ENCODE results near the gene TFPT. TPM values are rescaled to one million over a fixed set of nuclear protein-coding genes. Genes with fewer than 3 reads are reported as not detected.

TFPT gene
- total and polyA plus RNA-seq, 2 donors (not counting 3 experiments of a cell fraction or from before 2014, with no cell fraction given), result 28.3 to 32.1 TPM

DNA sequence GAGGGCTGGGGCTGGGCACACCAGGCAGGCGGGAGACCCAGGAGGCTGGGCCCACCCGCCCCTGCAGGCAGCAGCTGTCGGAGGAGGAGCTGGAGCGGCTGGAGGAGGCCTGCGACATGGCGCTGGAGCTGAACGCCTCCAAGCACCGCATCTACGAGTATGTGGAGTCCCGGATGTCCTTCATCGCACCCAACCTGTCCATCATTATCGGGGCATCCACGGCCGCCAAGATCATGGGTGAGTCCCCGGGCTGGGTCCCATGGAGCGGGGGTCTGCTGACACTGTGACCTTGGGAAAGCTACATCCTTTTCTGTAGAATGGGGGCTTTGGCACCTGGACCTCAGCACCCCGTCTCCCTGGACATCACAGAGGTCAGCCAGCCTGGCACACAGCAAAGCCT, 8.2 kb upstream of the TFPT start:
- dilution Hi-C loops (cut with MboI; ENCODE audit: extremely low pct_ligation_motif_present, low sequenced_read_pairs) (no loop called here), intact Hi-C loops (cut with micrococcal nuclease) (no loop called here)
- no peaks in the 10 kb centered on the region for H3K9me3 ChIP-seq (replicated peaks; ENCODE audit: control insufficient read depth, insufficient read depth, low read length)
- H2AFZ ChIP-seq (ENCODE audit: low read depth, low read length), result no peak overlapping the region
- no TSS peak for BruUV-seq (replicated peaks)
- H3K9ac ChIP-seq (replicated peaks; ENCODE audit: extremely low read depth, insufficient read depth, low read length), result no peak overlapping the region
- H3K36me3 ChIP-seq (ENCODE audit: control insufficient read depth in 2 of 2, extremely low read depth in 1 of 2, insufficient read depth in 2 of 2, low read length in 2 of 2), result peaks cover 9 to 54% of the 10 kb centered on the region in 2 experiments
- H3K79me2 ChIP-seq (ENCODE audit: control insufficient read depth, insufficient read depth, low read length), result no peaks in the 10 kb centered on the region
- DNase-seq (ENCODE audit: low read depth, low spot score) (no peak), FAIRE-seq (no peak)
- H3K4me1 ChIP-seq (ENCODE audit: control insufficient read depth, extremely low read depth, insufficient read depth, low read length), result no peaks in the 10 kb centered on the region
- H3K27me3 ChIP-seq (ENCODE audit: control insufficient read depth in 2 of 2, insufficient read depth in 2 of 2, low read length in 2 of 2), result no peaks in the 10 kb centered on the region
- no peak overlapping the region for H3K4me3 ChIP-seq (replicated peaks in 1 of 3; ENCODE audit: insufficient read depth in 1 of 3, low read depth in 1 of 3, low read length in 3 of 3)
- POLR2A ChIA-PET, result interaction anchor here (1.0 kb wide), 2 partner anchors 8 to 13 kb away, joined by 4 to 5 read pairs; partner anchors contain the start of genes PRPF31 and TFPT
- CTCF ChIA-PET, result interaction anchor here (0.7 kb wide), 1 partner anchor 9 kb away, joined by 3 read pairs; the partner anchor contains the start of genes PRPF31 and TFPT
- no peaks in the 10 kb centered on the region for H4K20me1 ChIP-seq (replicated peaks; ENCODE audit: control insufficient read depth, extremely low read depth, insufficient read depth, low read length)
- H3K27ac ChIP-seq (ENCODE audit: insufficient read depth, low read depth, low read length), result no peak overlapping the region
- H3K4me2 ChIP-seq (ENCODE audit: insufficient read depth, low read length), result no peak overlapping the region
- H3K9me1 ChIP-seq (replicated peaks; ENCODE audit: control insufficient read depth, extremely low read depth, insufficient read depth, low read length), result no peaks in the 10 kb centered on the region
- TF ChIP-seq JUN (IDR thresholded peaks at IDR 0.05; ENCODE audit: borderline replicate concordance, insufficient read depth, insufficient read length, low read depth), result no peak
- TF ChIP-seq, protein P1, sequence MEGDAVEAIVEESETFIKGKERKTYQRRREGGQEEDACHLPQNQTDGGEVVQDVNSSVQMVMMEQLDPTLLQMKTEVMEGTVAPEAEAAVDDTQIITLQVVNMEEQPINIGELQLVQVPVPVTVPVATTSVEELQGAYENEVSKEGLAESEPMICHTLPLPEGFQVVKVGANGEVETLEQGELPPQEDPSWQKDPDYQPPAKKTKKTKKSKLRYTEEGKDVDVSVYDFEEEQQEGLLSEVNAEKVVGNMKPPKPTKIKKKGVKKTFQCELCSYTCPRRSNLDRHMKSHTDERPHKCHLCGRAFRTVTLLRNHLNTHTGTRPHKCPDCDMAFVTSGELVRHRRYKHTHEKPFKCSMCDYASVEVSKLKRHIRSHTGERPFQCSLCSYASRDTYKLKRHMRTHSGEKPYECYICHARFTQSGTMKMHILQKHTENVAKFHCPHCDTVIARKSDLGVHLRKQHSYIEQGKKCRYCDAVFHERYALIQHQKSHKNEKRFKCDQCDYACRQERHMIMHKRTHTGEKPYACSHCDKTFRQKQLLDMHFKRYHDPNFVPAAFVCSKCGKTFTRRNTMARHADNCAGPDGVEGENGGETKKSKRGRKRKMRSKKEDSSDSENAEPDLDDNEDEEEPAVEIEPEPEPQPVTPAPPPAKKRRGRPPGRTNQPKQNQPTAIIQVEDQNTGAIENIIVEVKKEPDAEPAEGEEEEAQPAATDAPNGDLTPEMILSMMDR (IDR thresholded peaks at IDR 0.05; ENCODE audit: extremely low read depth in 1 of 2, insufficient read depth in 1 of 2, low read depth in 1 of 2, low read length in 2 of 2), result no peak

DNA sequence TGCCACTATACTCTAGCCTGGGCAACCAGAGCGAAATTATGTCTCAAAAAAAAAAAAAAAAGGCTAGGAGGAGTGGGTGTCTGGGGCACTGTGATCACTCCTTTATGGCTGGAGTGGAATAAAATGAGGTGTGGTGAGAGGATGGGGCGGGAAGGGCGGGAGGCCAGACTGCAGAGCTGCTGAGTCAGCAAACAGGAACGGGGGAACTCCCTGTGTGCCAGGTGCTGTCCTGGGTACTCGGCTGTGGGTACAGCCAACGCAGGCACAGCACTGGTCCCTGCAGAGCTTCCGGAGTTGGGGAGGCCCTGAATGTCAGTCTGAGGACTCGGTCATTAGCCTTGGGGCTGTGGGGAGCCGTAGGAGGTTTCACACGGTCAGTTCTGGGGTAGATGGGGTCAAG, 5.8 kb upstream of the TFPT start:
- H3K36me3 ChIP-seq (ENCODE audit: control insufficient read depth in 2 of 2, extremely low read depth in 1 of 2, insufficient read depth in 2 of 2, low read length in 2 of 2), result peaks cover 12 to 53% of the 10 kb centered on the region in 2 experiments
- dilution Hi-C loops (cut with MboI; ENCODE audit: extremely low pct_ligation_motif_present, low sequenced_read_pairs), result no loop called here
- BruUV-seq (replicated peaks), result no TSS peak

More for the DNA sequence above, 5.8 kb upstream of the TFPT start:
- Histone ChIP-seq H3K4me2 (ENCODE audit: insufficient read depth, low read length) (no peak overlapping the region), H3K27ac (ENCODE audit: insufficient read depth, low read depth, low read length) (no peak overlapping the region), H3K79me2 (ENCODE audit: control insufficient read depth, insufficient read depth, low read length) (peaks cover 11% of the 10 kb centered on the region), H3K9me1 (replicated peaks; ENCODE audit: control insufficient read depth, extremely low read depth, insufficient read depth, low read length) (no peaks in the 10 kb centered on the region), H2AFZ (ENCODE audit: low read depth, low read length) (no peak overlapping the region), H3K4me1 (ENCODE audit: control insufficient read depth, extremely low read depth, insufficient read depth, low read length) (peaks cover 3% of the 10 kb centered on the region), H3K4me3 (replicated peaks in 1 of 3; ENCODE audit: insufficient read depth in 1 of 3, low read depth in 1 of 3, low read length in 3 of 3) (no peak overlapping the region), H3K9me3 (replicated peaks; ENCODE audit: control insufficient read depth, insufficient read depth, low read length) (no peaks in the 10 kb centered on the region), H4K20me1 (replicated peaks; ENCODE audit: control insufficient read depth, extremely low read depth, insufficient read depth, low read length) (no peaks in the 10 kb centered on the region), H3K27me3 (ENCODE audit: control insufficient read depth in 2 of 2, insufficient read depth in 2 of 2, low read length in 2 of 2) (no peaks in the 10 kb centered on the region), H3K9ac (replicated peaks; ENCODE audit: extremely low read depth, insufficient read depth, low read length) (no peak overlapping the region)
- TF ChIP-seq FOS (IDR thresholded peaks at IDR 0.05; ENCODE audit: borderline replicate concordance, insufficient read depth, low read length), result no peak
- TF ChIP-seq MYC (IDR thresholded peaks at IDR 0.05; ENCODE audit: low read depth, low read length), result no peak
- TF ChIP-seq JUN (IDR thresholded peaks at IDR 0.05; ENCODE audit: borderline replicate concordance, insufficient read depth, insufficient read length, low read depth), result no peak
- TF ChIP-seq, protein P1 (IDR thresholded peaks at IDR 0.05; ENCODE audit: extremely low read depth in 1 of 2, insufficient read depth in 1 of 2, low read depth in 1 of 2, low read length in 2 of 2), result no peak
- TF ChIP-seq EZH2 (IDR thresholded peaks at IDR 0.05; ENCODE audit: borderline replicate concordance, low read depth, low read length, severe bottlenecking), result no peak
- no peak for TF ChIP-seq POLR2AphosphoS5 (IDR thresholded peaks at IDR 0.05; ENCODE audit: insufficient read depth, low read depth, low read length)
- TF ChIP-seq POLR2A (IDR thresholded peaks at IDR 0.05; ENCODE audit: low read depth, low read length), result no peak
- TF ChIP-seq, protein P2, sequence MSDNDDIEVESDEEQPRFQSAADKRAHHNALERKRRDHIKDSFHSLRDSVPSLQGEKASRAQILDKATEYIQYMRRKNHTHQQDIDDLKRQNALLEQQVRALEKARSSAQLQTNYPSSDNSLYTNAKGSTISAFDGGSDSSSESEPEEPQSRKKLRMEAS (IDR thresholded peaks at IDR 0.05; ENCODE audit: insufficient read depth, insufficient read length), result no peak
- TF ChIP-seq GATA2 (IDR thresholded peaks at IDR 0.05; ENCODE audit: insufficient read depth, insufficient read length, low read depth, low read length), result no peak
- ChIA-PET CTCF (no interaction called here), POLR2A (no interaction called here)
- DNase-seq (ENCODE audit: low read depth, low spot score), result no peak
- intact Hi-C loops (cut with micrococcal nuclease), result no loop called here
- FAIRE-seq, result no peak

Data from endothelial cell of umbilical vein (primary cell).